GM19238 (cell line): ENCODE results near the gene PRPF6.

Source experiments
- DNase-seq: peaks from one replicate; pipeline ENCODE4 v3.0.0; 2011; ENCODE audit warnings: low spot score; ENCODE audit not compliant: insufficient read length

The PRPF6 gene

DNA sequence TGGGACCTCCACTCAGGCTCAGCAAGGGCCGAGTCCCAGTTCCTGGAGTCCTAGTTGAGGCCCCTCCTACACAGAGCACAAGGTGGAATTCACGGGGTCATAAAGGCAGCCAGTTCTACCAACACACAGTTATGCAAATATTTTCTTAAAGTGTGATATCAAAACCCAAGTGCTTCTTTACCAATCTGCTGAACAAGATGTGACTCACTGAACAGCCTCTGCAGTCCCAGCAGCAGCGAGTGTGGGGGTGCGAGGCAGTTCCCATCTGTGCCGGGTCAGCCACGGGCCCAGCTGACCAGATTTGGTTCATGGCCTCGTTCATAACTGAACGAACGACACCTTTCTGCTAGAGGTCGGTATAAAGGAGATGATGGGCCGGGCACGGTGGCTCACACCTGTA, 77.6 kb downstream of the PRPF6 start:
- DNase-seq = no peak

DNA sequence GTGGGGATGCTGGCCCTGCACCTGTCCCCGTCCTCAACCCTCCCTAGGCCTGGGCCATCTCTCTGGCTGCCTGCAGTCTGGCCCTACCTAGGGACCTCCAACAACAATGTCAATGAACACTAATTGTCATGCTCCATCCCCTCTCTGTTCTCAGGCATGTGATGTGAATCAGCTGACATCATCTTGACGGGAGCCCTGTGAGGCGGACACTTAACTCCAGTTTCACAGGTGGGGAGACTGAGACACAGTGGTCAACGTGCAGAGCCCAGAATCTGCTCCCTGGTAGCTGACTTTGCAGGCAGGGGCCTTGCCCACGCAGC, 81.3 kb downstream of the PRPF6 start:
- DNase-seq = no peak

DNA sequence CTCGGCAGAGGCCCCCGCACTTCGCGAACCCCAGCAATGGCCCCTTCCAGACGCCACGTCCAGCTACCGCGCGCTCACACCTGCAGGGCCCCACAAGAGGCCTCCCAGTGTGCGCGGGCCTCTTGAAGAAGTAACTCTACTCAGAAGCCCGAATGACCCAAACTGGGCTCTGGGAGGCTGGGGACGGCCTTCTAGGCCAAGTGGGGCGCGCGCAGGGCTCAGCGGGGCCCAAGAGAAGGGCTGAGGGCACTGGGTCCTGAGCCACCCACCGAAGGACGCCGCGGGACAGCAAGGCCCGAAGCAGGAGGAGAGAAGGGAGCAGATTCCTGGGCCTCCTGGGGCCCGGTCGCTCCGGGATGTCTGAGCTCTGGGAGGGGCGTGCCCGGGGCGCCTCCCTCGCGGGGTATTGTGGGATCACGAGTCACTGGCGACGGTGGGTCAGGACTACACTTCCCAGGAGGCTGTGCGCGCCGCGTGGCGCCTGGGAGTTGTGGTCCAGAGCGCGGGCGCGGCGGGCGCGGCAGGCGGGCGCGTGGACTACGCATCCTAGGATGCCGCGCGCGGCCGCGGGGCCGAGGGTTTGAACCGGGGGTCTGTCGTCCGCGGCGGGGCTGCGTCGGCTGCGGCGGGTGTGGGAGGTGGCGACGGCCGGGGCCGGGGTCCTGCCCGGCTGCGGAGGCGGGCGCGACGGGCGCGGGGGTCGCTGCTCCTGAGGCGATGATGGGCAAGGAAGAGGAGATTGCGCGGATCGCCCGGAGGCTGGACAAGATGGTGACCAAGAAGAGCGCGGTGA, 81.9 kb downstream of the PRPF6 start, which contains the start of gene TCEA2:
Gene TCEA2, plus strand, starts transcription at position 603 of the 793 bp plus-strand sequence. Its CDS starts 115 bp downstream, at position 718.
- peak; percentile 99 for DNase-seq

DNA sequence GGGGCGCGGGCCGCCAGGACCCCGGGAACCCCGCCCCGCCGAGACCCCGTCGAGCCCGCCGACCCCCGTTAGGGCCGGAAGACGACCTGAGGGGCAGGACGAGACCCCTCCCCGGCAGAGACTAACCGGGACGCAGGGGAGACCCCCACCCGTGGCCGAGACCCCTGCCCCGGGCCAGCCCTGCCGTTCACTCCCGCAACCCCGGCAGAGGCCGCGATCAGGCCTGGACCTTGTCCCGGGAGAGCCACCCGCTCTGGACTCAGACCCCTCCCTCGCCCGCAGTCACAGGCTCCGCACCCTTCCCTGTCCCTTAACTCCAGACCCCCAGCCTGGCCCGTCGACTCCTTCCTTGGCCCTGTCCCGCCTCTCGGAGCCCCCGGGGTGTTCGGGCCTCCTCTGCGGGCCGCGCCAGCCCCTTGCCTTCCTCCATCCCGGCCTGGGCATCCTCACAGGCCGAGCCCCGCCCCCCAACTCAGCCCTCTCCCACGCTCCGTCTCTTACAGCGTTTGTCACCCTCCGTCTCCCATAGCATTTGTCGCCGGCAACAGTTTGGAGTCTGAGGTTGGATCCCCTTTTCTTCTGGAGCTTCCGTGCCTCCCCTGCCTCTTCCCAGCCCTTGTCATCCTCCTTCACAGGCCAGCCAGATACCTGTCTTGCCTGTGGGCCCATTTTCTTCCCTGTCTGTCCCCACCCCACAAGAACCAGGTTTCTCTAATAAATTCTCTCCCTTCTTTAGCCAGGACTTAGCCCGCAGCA, 82.6 kb downstream of the PRPF6 start:
- no peak for DNase-seq

DNA sequence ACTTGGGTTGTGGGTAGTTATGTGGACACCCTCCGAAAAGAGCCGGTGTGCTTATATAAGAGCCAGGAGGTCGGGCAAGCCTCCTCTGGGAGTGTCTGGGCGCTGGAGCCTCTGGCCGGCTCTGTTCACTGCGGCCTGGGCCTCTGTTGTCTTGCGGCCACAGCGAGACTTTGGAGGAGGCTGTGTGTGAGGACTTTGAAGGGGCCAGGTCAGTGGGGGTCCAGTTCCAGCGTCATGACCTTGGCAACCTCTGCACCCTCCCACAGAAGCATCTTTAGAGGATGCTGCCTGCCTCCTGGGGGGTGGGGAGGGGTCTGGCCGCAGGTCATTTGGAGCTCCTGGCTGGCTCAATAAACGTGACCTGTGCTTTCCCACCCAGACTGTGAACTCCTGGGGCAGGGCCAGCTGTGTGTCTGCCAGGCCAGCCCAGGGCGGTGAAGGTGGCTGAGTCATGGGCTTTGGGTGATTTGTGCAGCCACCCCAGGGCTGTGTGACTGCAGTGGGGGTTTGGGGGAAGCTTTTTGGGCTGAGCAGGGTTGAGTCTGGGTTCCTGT, 83.3 kb downstream of the PRPF6 start:
- DNase-seq = no peak

DNA sequence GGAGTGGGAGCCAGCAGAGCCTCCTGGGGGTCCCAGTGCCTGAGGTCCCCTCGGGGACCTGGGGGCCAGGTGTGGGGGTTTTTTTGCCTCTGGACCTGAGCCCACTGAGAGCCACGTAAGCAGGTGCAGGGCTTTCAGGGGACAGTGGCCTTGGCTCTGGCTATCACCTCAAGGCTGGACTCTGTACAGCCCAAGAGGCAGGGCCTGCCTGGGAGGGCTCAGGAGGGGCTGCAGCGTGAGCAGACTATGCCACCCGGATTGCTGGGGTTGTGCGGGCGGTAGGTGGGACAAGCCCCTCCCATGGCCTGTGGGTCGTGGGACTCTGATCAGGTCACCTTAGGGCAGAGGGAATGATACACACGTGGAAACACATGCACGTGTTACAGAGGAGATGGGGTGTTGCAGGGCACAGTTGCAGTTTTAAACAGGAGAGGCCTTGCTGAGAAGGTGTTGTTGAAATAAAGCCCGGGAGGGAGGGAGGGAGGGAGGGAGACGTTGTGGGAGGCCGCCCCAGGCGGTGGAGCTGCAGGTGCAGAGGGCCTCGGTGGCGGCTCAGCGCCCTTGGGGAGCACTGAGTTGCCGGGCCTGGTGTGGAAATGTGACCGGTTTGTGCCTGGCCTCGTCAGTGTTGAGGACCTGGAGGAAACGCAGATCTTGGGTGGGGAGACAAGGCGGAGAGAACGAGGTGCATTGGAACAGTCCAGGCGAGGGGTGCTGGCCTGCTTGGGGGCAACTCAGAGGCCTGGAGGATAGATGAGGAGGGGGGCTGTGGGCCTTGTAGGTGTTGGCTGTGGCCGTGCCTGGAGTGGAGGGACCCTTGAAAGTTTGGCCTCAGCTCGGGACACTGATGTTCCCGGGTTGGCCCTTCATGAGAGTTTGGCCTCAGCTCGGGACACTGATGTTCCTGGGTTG, 84.4 kb downstream of the PRPF6 start:
- no peak for DNase-seq

DNA sequence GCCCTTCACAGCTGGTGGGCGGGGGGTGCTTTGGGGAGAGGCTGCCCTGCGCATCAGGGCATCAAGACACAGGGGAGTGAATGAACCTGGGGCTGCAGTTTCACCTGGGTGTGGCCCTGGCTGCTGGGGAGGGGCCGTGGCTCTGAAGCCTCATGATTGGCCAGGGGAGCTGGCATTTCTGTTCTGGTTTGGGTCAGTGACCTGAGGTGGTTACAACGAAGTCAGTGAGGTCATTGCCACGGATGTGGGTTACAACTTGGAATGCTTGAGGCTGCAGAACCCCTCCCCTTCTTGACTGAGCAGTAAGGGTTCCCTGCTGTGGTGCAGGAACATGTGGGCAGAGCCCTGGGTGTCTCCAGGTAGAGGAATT, 85.0 kb downstream of the PRPF6 start:
- DNase-seq = peak; percentile 80

DNA sequence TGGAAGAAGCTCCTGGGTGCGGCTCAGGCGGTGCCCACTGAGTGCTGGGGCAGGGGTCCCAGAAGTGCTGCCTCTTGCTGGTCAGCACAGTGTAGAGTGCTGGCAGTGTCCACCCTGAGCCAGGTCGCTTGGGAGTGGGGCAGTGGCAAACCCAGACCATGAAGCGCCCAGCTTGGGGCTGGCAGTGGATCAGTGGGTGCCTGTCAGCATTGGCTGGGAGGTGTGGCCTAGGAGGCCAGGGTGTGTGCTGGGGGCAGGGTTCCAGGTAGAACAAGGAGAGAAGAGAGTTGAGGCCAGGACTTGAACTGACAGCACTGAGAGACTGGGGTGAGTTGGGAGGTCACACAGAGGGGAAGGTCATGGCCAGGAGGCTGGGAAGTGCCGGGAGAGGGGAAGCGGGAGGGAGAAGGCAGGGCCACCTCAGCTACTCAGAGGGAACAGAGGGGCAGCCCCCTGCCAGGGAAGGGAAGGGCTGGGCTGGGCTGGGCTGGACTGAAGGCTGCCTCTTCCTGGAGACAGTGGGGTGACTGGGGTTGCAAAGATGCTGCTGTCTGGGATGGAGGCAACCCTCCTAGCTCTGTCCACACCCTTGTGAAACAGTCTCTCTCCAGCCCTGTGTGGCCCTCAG, 86.2 kb downstream of the PRPF6 start:
- no peak for DNase-seq

DNA sequence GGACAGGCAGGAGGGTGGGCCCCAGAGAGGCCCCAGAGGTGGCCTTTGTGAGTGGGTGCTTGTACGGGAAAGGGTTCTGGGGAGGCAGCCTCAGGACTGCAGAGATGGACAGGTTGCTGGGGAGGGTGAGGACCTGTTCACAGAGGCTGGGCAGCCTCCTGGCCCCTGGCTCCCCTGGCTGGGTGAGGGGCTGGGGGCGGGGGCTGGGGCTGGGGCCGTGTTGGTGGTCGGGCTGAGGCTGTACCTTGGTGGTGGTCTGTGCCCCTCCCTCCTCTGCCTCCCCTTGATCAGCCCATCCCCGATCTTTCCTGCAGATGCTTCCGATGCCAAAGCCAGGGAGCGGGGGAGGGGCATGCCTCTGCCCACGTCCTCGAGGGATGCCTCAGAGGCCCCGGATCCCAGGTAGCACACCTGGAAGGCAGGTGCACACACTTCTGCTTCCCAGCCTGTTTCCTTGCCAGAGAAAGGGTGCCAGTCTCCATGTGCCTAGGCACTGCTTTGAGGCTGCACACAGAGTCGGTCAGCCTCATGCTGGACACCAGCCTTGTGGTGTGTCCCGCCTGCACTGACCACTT, 86.9 kb downstream of the PRPF6 start:
- DNase-seq = no peak

DNA sequence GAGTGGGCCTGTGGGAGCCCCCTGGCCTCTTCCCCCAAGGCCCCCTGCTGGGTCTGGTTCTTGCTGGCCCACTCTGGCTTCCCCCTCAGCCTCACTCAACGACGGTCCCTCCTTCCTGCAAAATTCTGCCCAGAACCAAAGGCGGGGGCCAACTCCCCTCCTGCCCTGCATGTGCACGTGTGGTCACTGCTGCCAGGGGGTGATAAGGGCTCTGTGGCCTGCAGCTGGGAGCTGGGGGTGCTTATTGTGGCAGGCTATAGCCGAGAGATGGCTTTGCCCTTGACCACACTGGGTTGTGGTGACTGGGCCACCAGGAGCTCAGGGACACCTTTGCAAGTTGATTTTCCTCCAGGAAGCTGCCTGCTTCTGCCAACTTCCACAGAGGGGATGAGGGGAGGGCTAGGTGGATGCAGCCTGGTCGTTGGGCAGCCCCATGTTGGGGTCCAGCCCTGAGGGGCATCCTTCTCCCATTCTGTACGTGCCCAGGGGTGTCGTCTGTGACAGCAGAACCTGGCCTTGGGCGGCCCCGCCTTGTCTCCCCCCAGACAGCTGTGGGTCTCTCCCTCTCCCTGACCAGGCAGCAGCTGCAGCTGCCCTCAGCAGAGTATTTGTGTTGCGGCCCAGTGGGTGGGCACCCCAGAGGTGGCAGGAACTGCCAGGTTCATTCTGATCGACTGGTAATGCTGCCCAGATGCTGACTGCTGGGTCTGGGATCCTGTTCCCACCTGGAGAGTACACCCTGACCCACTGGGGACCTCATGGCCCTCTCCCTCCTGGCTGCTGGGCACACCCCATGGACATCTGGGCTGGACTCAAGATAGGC, 87.7 kb downstream of the PRPF6 start:
- no peak for DNase-seq

DNA sequence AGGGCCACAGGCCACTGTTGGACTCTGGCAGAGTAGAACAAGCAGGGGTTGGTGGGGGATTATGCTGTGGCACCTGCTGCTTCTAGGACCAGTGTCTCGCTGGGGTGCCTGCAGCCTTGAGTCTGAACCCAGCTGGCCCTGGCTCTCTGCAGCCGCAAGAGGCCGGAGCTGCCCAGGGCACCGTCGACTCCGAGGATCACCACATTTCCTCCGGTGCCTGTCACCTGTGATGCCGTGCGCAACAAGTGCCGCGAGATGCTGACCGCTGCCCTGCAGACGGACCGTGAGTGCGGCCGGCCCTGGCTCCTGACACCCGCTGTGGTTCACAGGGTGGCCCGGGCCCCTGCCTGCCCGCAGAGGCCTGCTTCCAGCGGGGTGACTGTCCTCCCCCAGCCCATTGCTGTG, 88.3 kb downstream of the PRPF6 start:
- no peak for DNase-seq

DNA sequence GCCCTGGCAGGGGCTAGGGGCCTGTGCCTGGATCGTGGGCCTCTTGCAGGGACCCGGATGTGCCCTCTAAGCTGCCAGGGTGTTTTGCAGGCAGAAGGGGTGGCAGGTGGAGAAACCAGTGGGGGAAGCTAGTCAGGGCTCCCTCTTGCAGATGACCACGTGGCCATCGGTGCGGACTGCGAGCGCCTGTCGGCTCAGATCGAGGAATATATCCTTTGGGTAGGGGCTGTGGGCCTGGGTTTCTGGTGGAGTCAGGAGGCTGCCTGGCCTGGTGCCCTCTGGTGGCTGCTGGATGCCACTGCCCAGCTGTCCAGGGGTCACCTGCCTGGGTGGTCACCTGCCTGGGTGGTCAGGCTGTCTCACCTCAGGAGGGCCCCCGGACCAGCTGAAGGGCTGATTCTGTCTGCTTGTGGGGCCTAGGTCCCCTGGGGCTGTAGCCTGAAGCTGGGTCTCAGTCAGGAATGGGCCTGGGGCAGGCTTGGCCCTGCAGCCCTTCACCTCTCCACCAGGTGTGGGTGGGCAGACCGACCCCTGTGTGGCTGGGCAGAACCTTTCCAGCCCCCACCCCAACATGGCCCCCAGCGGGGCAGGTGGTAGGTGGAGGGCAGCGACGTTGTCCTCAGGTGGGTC, 88.8 kb downstream of the PRPF6 start:
- no peak for DNase-seq

DNA sequence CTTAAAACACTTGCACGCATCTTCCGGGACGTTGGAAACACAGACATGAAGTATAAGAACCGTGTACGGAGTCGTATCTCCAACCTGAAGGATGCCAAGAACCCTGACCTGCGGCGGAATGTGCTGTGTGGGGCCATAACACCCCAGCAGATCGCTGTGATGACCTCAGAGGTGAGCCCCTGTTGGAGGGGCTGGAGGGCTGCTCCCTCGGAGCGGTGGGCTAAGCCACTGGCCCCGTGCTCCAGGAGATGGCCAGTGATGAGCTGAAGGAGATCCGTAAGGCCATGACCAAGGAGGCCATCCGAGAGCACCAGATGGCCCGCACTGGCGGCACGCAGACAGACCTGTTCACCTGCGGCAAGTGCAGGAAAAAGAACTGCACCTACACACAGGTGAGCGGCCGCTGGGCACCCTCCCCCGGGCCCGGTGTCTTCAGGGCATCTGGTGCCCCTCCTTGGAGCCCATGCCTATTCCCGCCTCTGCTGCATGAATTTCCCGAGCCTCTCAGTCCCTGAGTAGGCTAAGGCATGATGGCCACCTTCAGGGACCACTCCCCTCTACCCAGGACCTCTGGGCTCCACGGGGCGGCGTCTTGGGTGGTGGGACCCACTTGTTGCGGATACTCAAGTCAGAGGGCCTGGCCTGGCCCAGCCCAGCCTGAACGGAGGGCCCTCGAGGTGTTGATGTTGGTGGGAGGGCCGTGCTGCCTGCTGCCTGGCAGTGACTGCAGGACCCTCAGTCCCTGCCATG, 89.5 kb downstream of the PRPF6 start:
- no peak for DNase-seq

DNA sequence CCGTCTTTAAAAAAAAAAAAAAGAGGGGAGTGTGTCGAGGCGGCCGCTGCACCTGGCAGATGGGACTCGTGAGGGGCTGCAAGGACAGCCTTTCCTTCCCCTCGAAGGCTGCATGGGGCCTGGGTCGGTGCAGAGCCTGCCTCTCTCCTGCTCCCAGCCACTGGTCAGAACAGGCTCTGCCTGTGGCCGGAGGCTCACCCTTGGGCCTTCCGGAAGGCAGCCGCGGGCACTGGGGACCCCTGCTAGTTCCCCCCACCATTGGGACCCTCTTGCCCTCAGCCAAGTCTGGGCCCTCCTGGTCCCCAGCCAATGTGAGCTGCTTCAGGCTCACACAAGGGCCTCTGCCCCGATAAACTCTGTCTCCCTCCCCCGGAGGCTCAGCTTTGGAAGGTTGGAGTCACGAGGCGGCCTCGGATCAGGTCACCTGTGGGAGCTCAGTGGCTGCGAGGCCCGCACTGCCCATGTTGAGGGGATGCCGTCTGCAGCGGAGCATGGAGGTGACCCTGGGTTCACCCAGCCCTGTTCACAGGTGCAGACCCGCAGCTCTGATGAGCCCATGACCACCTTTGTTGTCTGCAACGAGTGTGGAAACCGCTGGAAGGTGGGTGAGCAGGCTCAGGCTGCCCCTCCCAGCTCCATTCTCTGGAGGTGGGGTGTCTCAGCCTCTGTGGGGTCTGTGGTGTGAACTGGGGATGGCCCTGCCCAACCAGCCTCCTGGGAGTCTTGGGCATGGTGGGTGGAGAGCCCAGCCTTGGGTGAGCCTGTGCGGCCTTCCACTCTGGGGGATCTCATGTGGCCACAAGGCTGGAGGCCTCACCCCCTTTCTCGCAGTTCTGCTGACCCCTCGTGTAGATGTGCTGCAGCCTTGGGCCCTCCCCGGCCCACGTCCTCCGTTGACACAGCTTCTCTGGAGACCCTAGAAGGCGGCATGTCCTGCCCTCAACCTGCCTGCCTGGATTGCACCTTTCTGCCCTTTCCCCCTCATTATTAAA, 90.7 kb downstream of the PRPF6 start:
- no peak for DNase-seq

DNA sequence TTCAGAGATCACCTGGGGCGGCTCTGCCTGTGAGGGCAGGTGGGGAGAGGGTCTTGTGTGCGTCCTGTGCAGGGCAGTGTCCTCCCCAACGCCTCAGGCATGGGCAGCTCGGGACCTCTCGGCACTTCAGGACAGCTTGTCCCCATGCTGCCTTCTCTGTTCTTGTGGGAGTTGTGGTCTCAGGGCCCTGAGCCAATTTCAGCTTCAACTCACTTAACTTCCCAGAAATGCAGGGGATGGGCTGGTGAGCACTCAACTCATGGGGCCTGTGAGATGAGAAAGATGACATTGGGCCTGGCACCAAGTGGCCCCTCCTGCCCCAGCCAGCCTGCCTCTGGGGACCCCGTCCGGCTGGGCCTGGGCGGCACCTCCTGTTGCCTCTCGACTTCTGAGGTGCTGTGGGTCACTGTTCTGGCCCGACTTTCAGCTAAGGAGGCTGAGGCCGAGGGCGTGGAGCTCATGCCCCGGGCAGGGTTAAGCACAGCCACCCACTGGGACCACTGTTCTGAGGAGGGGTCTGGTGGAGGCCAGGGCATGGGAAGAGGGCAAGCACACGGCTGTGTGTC, 91.6 kb downstream of the PRPF6 start:
- no peak for DNase-seq

DNA sequence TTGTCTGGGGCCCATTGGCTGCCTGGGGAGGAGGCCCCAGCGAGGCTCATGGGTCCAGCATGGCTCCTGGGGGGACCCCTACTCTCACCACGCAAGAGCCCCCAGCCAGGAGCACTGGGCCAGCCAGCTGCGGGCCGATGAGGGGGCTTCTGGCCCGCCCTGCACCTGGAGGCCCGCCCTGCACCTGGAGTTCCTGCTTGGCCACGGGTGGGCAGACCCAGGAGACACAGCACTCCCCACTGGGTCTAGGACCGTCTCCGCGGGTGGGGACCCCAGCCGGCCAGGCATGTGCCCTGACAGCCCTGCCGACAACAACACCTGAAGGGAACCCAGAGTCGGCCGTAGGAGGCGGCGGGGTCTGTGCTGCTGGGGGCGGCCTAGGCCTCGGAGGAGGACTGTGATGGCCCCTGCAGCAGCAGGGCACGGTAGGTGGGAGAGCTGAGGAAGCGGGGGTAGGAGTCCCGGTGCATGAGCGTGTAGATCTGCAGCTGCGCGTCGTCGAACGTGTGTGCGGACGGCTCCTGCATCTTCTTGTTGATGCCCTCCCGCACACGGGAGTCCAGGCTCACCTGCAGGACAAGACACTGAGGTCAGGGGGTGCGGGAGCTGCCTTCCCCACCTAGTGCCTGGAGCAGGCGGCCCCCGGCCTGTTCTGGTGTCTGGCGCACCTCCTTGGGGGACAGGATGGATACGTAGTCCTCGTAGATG, 92.7 kb downstream of the PRPF6 start:
- no peak for DNase-seq
